ENCODE results near the gene RAB7A.

- TF ChIP-seq CTCF (IDR thresholded peaks at IDR 0.05; ENCODE audit: poor library complexity, severe bottlenecking) (no peak), RAD21 (conservative IDR thresholded peaks at IDR 0.05) (no peak), EZH2 (IDR thresholded peaks at IDR 0.05; ENCODE audit: borderline replicate concordance, insufficient read depth, low read length, poor library complexity, severe bottlenecking) (no peak), POLR2AphosphoS5 (IDR thresholded peaks at IDR 0.05) (no peak)
These were observed 116.2 kb downstream of the RAB7A start for GRCh38 chr3:128841926-128842920.

Measured in neural cell (in vitro differentiated cells).